ENCODE measurements around the gene GLCE. TPM values are rescaled to one million over a fixed set of nuclear protein-coding genes. Genes with fewer than 3 reads are reported as not detected.

Gene GLCE
- total and polyA plus RNA-seq, 11 donors: 4.0 to 14.3 (median 8.4) TPM

GRCh38 chr15:69190504-69190903, 30.1 kb downstream of the GLCE start:
- no peak for DNase-seq
- H3K9me3 ChIP-seq: peaks cover 0 to 23% (median 3%) of the 10 kb centered on the region in 12 donors
- intact Hi-C loops (cut with DNase I): no loop called here
- peaks cover 7 to 44% (median 20%) of the 10 kb centered on the region in 12 donors for H3K4me1 ChIP-seq
- no peak overlapping the region for H3K4me3 ChIP-seq
- no peak for ATAC-seq
- no peaks in the 10 kb centered on the region for H3K27me3 ChIP-seq
- H3K36me3 ChIP-seq: no peaks in the 10 kb centered on the region
- TF ChIP-seq CTCF (IDR thresholded peaks at IDR 0.05): no peak
- no peak for TF ChIP-seq POLR2A (IDR thresholded peaks at IDR 0.05)
- H3K27ac ChIP-seq: no peak overlapping the region

- 5 to 20% (median 10%) methylated on average over 2 of the region's 2 CpGs for WGBS, 4 donors
- ATAC-seq (peak in 2 of 4 donors; percentile 36 to 68), DNase-seq (no peak)
- Histone ChIP-seq H3K27ac (peak overlapping the region in 11 of 12 donors; percentile 19 to 58 (median 43)), H3K27me3 (no peaks in the 10 kb centered on the region), H3K9me3 (peaks cover 0 to 20% (median 3%) of the 10 kb centered on the region in 12 donors), H3K4me1 (peaks cover 7 to 44% (median 23%) of the 10 kb centered on the region in 12 donors), H3K4me3 (no peak overlapping the region), H3K36me3 (peaks cover 0 to 10% (median 0%) of the 10 kb centered on the region in 9 donors)
- TF ChIP-seq CTCF (IDR thresholded peaks at IDR 0.05) (no peak), POLR2A (IDR thresholded peaks at IDR 0.05) (no peak)
- intact Hi-C loops (cut with DNase I): no loop called here
Measured at GRCh38 chr15:69194025-69194827, 33.8 kb downstream of the GLCE start.

- Histone ChIP-seq H3K27ac (peak overlapping the region in 9 of 12 donors; percentile 19 to 58 (median 43)), H3K9me3 (peaks cover 0 to 14% (median 3%) of the 10 kb centered on the region in 12 donors), H3K4me3 (no peak overlapping the region), H3K4me1 (peaks cover 7 to 44% (median 23%) of the 10 kb centered on the region in 12 donors), H3K27me3 (no peaks in the 10 kb centered on the region), H3K36me3 (peaks cover 0 to 10% (median 0%) of the 10 kb centered on the region in 9 donors)
- ATAC-seq: peak; percentile 61 to 73 (median 64)
- WGBS, 4 donors: 2 to 5% (median 3%) methylated on average over 1 of the region's 1 CpG
- DNase-seq: no peak
- intact Hi-C loops (cut with DNase I): no loop called here
- TF ChIP-seq POLR2A (IDR thresholded peaks at IDR 0.05) (no peak), CTCF (IDR thresholded peaks at IDR 0.05) (no peak)
Measured at GRCh38 chr15:69194854-69195253, 34.4 kb downstream of the GLCE start.

GRCh38 chr15:69200832-69201745, 40.7 kb downstream of the GLCE start:
- Histone ChIP-seq H3K36me3 (peaks cover 0 to 10% (median 0%) of the 10 kb centered on the region in 9 donors), H3K4me3 (no peak overlapping the region), H3K27me3 (no peaks in the 10 kb centered on the region), H3K27ac (no peak overlapping the region), H3K9me3 (peaks cover 0 to 6% (median 0%) of the 10 kb centered on the region in 12 donors), H3K4me1 (peaks cover 0 to 3% (median 0%) of the 10 kb centered on the region in 12 donors)
- 46 to 65% (median 56%) methylated on average over 1 of the region's 1 CpG for WGBS, 4 donors
- no peak for DNase-seq
- TF ChIP-seq CTCF (IDR thresholded peaks at IDR 0.05) (no peak), POLR2A (IDR thresholded peaks at IDR 0.05) (no peak)
- intact Hi-C loops (cut with DNase I): no loop called here
- no peak for ATAC-seq

Measured in heart left ventricle (tissue), 16 donors.